IPS DF 4.7 (cell line): ENCODE measurements around the gene PPIL6.

Experiments used
- DNase-seq: peaks from one replicate; pipeline ENCODE4 v3.0.0-alpha.2; 2013; ENCODE audit warnings: low spot score; ENCODE audit errors: extremely low read depth

Gene PPIL6

DNA sequence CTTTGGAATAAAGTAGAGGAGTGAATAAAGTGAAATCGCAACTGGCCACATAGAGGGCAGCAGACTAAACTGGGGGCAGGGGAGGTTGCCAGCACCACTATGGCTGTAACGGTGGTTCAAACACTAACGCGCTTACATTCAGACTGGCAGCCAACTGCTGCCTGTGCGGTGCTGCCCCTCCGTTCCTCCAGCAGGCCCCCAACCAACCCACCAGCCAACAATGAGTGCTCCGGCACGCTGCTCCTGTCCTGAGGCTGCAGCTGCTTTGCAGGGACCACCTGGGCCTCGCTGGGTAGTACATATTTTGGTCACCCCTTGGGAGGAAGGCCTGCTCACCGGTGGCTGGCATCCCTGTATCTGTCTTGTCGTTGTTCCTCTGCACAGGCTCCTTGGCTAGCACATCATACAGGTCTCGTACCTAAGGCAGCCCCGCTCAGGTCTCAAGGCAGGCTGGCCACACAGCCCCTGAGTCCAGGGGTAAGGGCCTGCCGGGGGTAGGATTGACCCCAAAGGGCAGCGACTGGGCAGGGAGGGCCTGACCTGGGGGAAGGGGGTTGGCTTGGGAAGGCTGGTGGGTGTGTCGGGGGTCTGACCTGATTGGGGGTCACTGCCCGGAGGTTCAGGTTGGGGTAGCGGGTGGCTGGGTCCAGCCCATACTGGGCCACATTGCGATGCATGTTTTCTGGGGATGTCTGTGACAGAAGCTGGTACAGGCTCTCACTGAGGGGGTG, 8.8 kb upstream of the PPIL6 start:
- DNase-seq = no peak

DNA sequence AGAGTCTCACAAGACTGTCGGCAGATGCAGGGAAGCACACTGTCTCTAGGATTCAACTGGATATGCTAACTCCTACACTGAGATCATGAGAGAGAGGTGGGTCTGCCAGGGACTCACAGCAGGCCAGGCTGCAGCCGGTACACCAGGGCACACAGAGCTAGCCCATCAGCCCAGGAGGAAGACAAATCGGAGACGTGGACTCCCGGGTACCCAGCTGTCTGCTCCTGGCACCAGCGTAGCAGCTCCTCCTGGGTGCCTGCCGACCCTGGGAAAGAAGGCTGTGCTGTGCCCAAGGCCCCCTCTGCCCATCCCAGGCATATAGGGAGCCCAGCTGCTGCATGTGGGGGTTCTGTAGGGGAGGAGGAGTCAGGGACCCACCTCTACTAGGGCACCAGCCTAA, 8.2 kb upstream of the PPIL6 start:
- no peak for DNase-seq

DNA sequence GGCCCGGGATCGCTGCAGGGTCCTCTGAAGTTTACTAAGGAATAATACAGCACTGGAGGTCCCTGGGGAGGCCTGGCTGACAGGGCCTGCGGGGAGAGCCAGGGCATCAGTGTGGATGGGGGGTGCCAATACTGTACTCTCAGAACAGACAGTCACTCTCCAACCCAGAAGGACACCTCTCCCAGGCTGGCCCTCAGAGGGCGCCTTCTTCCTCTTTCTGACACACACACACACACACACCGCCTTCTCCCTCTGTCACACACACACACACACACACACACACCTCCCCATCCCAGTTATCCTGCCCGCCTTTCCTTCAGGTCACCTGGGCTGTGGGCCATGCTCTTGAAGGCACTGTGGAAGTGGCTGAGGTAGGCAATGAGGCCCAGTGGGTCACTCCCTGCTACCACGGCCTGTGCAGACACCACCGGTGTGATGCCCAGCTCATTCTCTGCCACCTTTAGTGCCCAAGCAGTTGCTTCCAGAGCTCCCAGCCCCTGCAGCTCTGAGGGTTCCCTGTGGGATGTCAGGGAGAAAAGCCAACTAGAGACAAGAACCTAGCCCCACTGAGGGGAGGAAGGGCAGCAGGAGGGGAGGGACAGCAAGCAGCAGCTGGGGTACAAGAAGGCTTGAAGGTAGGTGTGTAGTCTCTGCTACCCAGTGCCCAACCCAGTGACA, 7.6 kb upstream of the PPIL6 start:
- no peak for DNase-seq

DNA sequence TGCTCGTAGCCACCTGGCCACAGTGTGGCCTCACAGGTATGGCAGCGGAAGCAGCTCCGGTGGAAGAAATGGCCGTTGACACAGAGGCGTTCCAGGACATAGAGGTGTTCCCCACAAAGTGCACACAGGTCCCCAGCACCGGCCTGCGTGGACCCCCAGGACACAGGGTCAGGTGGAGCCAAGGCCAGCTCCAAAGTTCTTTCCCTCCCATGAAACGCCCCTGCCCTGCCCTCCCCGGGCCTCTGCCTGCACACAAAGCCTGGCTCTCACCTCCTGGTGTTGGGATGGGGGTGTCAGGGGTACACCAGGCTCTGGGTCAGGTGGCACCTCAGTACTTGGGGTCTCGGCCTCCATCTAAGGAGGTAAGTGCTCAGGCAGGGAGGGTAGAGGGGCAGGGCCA, 6.7 kb upstream of the PPIL6 start:
- DNase-seq = no peak

DNA sequence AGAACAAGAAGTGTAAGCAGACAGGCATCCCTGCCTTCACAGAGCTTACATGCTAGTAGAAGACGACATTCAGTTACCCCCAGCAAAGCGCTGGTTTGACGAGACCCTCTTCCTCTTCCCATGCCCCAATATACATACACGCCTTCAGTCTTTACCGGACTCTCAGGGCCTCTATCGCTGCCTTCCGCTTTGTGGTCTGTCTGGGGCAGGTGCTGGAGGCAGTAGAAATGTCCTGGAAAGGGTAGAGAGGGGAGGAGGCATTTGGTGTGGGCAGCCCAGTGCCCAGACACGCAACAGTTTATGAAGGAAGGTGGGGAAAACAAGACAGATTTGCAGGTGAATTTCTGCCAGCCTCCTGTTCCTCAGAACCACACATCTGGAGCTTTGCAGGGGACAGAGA, 6.1 kb upstream of the PPIL6 start:
- DNase-seq = no peak

DNA sequence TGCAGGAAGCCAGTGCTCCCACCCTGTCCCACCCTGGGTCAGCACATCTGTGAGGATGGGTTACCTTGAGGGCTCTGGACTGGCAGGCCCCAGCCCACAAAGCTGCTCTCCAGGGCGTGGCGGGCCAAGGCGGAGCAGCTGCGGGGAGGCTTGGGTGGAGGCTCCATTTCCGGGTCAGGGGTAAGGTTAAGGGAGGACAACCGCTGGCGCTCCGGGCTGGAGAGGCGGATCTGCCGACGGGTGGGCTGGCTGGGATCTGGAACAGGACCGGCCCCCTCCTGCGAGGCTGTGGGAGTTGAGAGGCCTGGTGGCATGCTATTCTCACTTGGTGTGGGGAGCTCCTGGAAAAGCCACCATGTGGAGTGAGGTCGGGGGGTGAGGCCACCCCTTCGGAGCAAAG, 5.6 kb upstream of the PPIL6 start:
- no peak for DNase-seq

DNA sequence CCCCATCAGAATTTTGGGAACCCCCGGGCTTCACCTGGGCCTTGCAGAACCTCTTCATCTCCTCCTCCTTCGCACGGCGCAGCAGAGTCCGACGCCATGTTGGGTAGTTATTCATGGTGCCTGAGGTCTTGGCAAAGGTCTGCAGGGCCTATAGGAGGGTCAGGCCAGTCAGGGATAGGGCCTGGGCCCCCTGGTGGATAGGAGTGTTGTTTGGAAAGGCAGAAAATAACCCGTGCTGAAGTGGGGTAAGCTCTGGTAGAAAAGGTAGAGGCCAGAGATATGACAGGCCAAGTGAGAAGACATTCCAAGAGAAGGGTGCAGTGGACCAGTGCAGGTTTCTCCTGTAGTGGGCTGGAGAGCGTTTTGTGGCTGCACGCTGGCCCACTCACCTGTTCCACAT, 5.0 kb upstream of the PPIL6 start:
- DNase-seq = no peak

DNA sequence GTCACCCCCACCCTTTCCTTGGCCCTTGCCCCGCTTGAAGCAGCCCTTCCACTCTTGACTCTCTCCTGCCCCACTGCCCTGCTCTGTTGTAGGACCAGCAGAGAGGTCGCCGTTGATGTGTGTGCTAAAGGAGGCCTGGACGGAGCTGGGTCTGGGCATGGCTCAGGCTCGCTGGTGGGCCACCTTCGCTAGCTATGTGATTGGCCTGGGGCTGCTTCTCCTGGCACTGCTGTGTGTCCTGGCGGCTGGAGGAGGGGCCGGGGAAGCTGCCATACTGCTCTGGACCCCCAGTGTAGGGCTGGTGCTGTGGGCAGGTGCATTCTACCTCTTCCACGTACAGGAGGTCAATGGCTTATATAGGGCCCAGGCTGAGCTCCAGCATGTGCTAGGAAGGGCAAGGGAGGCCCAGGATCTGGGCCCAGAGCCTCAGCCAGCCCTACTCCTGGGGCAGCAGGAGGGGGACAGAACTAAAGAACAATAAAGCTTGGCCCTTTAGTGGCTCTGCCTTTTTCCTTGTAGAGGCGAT, 3.1 kb upstream of the PPIL6 start:
- no peak for DNase-seq

DNA sequence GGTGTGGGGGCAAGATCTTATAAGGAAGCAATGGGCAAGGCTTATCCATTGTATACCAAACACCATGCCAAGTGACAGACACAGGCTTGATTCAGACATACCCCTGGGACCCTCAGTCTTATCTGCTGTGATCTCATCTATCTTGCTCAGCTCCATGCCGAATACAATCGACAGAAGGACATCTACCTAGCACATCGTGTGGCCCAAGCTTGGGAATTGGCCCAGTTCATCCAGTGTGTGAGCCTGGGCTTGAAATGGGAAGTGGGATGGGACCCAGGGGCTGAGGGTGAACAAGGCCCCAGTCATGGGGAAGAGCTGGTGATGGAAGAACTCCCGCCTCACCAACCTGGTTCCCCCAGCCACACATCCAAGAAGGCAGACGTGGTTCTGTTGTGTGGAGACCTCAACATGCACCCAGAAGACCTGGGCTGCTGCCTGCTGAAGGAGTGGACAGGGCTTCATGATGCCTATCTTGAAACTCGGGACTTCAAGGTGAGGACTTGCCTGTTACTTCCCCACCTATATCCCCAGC, 2.0 kb upstream of the PPIL6 start:
- DNase-seq = no peak

DNA sequence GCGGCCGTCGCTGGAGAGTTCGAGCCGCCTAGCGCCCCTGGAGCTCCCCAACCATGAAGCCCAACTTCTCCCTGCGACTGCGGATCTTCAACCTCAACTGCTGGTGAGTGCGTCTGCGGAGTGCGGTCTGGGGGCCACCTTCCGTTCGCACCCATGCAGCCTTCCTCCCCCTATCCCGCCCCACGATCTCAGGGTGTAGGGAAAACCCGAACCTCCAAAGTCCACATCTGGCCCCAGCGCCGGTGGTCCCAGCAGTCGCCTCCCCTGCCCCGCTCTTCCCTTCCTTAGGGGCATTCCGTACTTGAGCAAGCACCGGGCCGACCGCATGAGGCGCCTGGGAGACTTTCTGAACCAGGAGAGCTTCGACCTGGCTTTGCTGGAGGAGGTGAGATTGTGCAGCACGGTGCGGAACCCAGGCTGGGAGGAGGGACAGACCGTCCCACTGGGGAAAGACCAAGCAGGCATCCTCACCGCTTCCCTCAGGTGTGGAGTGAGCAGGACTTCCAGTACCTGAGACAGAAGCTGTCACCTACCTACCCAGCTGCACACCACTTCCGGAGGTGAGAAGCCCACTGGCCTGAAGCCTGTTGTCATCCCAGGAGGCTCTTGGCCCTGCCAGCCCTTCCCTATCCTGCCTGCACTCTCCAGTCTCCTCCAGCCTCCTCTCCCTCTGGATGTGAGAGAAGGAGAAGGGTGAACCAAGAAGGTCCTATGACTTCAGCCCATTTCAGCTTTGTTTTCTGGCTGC, 815 bp upstream of the PPIL6 start:
- no peak for DNase-seq

DNA sequence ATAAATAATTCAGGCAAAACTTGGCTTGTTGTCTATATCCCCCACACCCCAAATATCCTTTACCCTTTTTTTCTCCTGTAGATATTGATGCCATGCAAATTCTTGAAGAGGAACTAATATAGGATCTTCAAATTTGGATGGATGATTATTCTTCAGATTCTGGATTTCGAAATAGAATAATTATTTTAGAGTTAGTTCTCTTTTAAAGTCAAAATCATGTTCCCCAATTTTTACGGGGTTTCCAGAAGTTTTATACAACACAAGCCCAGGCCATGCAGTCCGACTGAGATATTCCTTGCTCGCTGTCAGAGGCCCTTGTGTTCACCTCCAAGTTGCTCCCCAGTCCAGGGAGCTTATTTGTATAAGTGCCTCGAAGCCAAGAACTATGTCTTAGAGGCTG, 4.4 kb downstream of the PPIL6 start:
- no peak for DNase-seq

DNA sequence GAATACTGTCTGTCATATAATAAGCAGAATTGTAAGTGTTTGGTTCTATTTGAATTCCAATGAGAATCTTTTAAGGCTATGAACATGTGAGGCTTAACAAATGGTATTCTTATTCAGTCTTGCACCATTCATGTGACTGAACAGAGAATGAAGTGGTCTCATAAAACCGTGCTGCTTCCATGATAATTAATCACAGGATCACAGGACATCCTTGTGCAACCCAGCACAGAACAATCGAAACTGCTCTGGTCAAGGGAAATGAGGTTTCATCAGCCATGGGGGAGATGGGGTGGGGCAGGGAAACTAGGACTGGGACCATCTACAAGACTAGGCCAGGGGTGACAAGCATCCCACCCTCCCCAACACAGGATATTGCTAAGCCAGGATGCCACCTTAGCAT, 6.0 kb downstream of the PPIL6 start:
- DNase-seq = no peak

DNA sequence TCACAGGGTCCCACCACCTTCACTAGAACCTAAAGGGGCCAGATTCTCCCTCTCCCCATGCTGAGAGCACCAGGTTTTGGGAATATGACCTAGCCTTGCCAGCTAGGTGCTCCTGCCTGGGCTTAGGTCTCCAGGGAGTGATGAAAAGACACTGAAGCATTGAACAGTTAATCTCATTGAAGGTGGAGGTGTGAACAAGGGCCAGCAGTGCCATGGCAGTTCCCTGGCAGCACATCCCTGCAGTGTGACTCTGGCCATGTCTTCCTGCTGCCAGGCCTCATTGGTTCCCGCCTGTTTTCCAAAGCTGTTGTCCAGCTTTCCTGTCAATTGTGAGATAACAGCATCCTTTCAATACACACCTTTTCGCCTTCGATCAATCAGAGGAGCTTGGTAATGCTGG, 10.9 kb downstream of the PPIL6 start:
- DNase-seq = no peak

DNA sequence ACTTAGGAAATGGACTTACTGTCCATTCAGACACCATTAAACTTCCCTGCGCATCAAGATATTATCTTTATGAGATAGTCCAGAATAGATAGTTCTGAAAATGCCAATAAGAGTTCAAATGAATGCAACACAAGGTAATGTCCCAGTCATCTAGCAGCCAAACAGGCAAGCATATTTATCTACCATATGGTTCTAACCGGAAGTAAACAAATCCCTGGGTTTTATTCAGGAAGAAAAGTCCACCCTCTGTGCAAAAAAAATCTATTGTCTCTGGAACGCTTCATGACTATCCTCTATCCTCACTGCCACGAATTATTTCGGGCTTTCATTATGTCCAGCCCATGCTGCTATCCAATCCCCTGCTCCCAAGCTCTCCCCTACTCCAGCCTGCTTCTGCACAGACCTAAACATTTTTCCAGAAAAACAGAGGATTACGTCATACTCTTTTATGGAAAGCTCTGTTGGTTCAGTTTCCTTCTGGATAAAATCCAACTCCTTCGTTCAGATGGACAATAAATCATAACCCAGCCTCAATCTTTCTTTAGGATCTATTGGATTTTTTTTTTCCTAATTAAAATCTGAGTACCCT, 11.4 kb downstream of the PPIL6 start:
- DNase-seq = no peak

DNA sequence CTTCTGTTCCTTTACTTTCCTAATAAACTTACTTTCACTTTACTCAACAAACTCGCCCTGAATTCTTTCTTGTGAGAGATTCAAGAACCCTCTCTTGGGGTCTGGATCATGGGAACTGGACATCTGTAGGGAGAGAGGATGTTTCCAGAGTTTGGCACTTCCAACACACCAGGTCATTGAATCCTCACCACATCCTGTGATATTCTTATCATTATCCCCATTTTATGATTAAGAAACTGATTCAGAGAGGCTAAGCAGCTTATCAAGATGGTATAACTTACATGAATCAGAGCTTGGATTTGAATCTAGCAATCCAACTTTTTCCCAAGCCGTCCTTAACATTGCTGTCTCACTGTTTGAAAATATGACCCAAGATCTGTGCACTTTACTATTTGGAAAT, 15.5 kb downstream of the PPIL6 start:
- DNase-seq = no peak

DNA sequence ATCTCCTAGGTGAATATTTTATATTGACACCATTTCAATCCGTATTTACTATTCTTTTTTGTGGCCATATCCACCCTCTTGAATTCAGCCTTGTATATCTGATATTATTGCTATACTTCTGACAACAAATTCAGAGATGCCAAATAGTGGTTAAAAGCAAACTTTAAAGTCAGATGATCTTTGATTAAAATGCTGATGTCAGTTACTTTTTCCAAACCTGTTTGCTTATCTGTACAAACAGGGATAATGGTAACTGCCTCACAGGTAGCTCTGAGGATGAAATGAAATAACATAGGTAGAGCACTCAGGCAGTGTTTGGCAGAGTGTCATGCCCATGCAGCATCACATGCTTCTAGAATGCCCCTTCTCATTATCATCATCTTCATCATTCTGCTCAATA, 19.2 kb downstream of the PPIL6 start:
- DNase-seq = no peak

DNA sequence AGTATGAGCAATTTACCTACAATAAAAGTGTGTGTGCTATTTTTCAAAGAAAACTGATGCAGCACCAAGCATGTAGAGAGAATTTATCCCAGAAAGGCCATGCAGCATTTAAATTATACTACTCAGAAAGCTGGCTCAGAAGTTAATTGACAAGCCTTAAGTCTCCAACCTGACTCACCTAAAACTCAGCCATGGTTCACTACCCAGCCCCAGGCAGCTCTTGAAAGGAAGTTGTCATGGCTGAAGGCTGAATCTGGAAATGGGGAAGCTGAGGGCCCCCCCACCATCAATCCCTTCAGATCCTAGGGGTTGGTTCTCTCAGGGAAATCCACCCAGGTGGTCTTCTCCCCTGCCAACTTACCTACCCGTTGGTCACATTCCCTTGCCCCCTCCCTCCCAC, 19.7 kb downstream of the PPIL6 start:
- no peak for DNase-seq

DNA sequence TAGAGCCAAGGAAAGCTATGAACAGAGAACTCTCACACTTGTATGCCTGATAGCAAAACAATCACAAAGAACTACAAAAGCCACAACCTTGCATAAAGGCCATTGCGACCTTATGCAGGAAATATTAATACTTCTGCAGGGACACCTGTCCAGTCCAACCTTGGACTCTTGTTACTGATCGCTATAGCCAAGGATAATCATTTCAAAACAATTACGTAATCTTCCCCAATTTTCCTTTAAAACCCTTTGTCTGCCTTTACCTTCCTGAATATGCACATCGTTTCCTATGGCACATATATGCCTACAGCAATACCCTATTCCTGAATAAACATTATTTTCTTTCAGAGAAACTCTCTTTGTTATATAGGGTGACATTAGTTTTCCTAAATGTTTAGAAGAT, 22.8 kb downstream of the PPIL6 start:
- DNase-seq = no peak

DNA sequence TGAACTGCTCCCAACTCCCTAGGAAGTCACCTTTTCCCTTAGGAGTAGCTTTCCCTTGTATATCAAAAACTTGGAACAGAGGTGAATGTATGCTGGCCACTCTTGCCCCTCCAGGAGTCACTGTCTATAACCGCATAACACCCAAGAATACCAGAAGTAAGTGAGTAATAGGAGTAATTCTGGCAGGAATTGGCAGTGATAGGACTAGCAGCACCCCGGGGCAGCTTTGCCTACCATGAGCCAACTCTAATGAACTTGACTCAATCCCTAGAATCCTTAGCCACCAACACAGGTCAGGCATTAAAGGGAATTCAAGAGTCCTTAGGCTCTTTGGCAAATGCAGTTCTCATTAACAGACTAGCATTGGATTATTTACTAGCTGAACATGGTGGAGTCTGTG, 29.4 kb downstream of the PPIL6 start:
- no peak for DNase-seq

DNA sequence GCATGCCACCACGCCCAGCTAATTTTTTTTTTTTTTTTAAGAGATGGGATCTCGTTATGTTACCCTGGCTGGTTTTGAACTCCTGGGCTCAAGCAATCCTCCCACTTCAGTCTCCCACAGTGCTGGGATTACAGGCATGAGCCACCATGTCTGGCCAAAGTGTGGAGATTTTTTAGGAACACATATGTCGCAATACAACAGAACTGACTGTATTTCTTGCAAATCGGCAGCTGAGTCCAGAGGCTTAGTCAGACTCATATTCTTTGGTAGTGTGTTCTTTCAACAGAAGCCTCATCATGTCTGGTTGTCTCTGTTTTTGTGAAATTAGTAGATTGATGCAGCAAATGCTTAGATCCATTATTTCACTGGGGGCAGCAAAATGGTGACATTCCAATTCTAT, 34.2 kb downstream of the PPIL6 start:
- no peak for DNase-seq

DNA sequence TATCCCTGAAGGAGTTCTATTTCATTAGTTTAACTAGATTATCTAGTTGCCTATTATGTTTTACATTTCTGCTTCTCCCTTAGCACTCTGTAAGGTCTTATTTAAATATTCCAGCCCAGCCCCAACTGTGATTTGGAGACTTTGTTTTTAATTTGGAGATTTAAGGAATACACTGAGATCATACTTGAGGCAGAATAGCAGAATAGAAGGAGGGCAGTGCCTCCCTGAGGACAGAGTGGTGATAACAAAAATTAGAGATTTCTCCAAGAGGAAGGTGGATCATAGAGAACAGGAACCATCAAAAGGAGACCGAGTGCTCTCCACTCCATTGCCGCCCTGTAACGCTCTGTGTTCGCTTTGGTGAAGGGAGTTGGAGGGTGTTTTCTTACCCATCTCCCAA, 43.4 kb downstream of the PPIL6 start:
- no peak for DNase-seq
